Measurements from ENCODE around the gene NSF.

The NSF gene

GRCh38 chr17:46800573-46800972 lies 210.1 kb downstream of the NSF start:
- no peak for DNase-seq (ENCODE audit: low spot score)

- DNase-seq (ENCODE audit: low spot score), result no peak
Measured at GRCh38 chr17:46802800-46803199, 212.3 kb downstream of the NSF start.

GRCh38 chr17:46803544-46803943 lies 213.1 kb downstream of the NSF start:
- no peak for DNase-seq (ENCODE audit: low spot score)

- no peak for DNase-seq (ENCODE audit: low spot score)
Measured at GRCh38 chr17:46805771-46806170, 215.3 kb downstream of the NSF start.

Measured in COLO829 (cell line).